SJSA1 (cell line): Measurements from ENCODE around the gene OCA2. TPM values are rescaled to one million over a fixed set of nuclear protein-coding genes. Genes with fewer than 3 reads are reported as not detected.
"Not testable (repeated sequence)": the region's sequence is repeated elsewhere in the genome, so short reads cannot be mapped to it uniquely, and the experiment has no call there.

Experiments
- DNase-seq, 2 experiments: peaks; one replicate each; pipeline ENCODE4 v3.0.0-alpha.2; 2015 to 2020; ENCODE audit warnings: low spot score in 2 of 2, low read depth in 1 of 2
- H3K27ac ChIP-seq: fragments of 250-450 bp; sonication (Bioruptor Pico); 2 replicates; pipeline ENCODE4 v1.5.1; 2020; ENCODE audit warnings: mild to moderate bottlenecking, moderate library complexity
- H3K27me3 ChIP-seq: fragments of 250-450 bp; sonication (Bioruptor Pico); replicated peaks from 2 replicates; pipeline ENCODE4 v1.5.1; 2020; ENCODE audit warnings: mild to moderate bottlenecking, moderate library complexity
- H3K36me3 ChIP-seq: fragments of 250-450 bp; sonication (Bioruptor Pico); 2 replicates; pipeline ENCODE4 v1.5.1; 2020; ENCODE audit warnings: mild to moderate bottlenecking
- H3K4me1 ChIP-seq: fragments of 250-450 bp; sonication (Bioruptor Pico); replicated peaks from 2 replicates; pipeline ENCODE4 v1.6.1; 2021; ENCODE audit warnings: mild to moderate bottlenecking
- H3K4me3 ChIP-seq: fragments of 250-450 bp; sonication (Bioruptor Pico); 2 replicates; pipeline ENCODE4 v1.5.1; 2020; ENCODE audit warnings: mild to moderate bottlenecking
- H3K9me3 ChIP-seq: fragments of 250-450 bp; sonication (Bioruptor Pico); replicated peaks from 2 replicates; pipeline ENCODE4 v1.5.1; 2020; ENCODE audit warnings: mild to moderate bottlenecking
- total RNA-seq: library from RNA; depleted of rRNA; stranded (reverse); fragments of >200 nt; shearing (Covaris generic); gene quantifications from 2 replicates; pipeline ENCODE4 v1.2.3, GENCODE V29; 2014; rRNA removed

Gene OCA2
- total RNA-seq, result 0.11 TPM in 1 of 2 replicates, not detected in the other

DNA sequence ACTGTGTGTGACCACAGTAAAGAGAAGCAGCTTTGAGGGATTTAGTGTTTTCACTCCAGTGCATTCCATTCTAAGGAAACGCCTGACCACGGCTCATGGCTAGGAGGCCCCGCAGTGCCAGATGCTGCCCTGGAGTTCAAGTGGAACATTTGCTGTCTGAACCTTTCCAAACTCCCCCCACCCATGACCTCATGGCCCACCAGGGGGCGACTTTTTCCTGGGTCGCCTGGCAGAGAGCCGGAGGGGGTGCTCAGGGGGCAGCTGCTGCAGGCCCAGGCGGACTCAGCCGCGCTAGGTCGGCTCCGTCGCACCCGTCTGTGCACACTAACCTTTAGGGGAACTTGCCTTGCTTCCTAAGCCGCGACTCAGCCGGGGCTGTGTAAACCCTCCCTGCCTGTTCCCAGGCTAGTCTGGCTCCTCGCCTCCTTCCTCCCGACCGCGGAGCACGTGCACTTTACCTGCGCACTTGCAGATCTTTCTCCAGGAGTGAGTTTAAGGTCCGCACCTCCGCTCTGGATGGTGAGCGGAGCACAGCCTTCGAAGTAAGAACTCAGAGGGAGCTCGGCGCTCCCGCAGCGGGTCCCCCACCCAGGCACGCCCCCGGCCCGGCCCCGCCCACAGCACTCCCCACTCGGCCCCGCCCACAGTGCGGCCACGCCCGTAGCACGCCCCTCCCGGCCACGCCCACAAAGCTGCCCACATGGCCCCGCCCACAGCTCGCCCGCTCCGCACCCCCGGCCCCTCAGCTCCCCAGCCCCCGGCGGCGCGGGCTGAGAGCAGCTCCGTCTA is at the start of gene OCA2:
Gene OCA2 (minus strand): TSS at position 550 of the 789 bp plus-strand sequence. CDS start 17,441 bp downstream, outside the sequence.
- Histone ChIP-seq H3K4me1 (peaks cover 35% of the 10 kb centered on the region), H3K27ac (no peak within 1 kb of the TSS), H3K27me3 (no peaks in the 10 kb centered on the region), H3K4me3 (no peak within 1 kb of the TSS), H3K36me3 (no peaks in the 10 kb centered on the region), H3K9me3 (0 out of 2 replicates have a peak, but pooled peaks cover 2% of the 10 kb centered on the region)
- DNase-seq, result peak in 1 of 2 experiments; percentile 44

DNA sequence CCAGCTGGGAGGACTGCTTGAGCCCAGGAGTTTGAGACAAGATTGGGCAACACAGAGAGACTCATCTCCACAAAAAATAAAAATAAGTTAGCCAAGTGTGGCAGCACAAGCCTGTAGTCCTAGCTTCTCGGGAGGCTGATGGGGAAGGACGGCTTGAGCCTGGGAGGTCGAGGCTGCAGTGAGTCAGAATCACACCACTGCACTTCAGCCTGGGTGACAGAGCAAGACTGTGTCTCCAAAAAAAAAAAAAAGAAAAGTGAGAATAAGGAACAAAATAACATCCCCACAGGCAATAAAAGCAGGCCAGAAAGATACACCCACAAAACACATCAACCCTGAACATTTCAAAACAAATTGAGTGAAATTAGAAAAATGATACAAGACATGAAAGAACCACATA is 48.7 kb upstream of the OCA2 start:
- H3K9me3 ChIP-seq, result no peaks in the 10 kb centered on the region
- peaks cover 29% of the 10 kb centered on the region for H3K36me3 ChIP-seq
- H3K27me3 ChIP-seq, result no peaks in the 10 kb centered on the region
- H3K4me3 ChIP-seq, result no peak overlapping the region
- no peak overlapping the region for H3K27ac ChIP-seq
- no peaks in the 10 kb centered on the region for H3K4me1 ChIP-seq
- DNase-seq, result no peak

DNA sequence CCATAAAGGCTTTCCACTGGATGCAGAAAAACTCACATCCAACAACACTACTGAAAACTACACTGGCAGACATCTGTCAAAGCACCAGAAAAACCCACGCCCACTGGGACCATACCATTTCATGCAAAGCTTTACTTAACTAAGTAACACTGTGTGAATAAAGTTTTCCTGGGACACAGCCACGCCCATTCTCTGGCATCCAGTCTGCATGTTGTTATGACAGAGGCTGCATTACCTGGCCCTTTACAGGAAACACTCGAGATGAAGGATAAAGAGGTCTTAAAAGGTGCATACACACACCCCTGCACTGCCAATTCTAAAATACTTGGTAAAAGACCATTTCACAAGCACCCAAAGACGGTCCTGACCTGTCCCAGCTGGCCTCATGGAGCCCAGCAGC is 46.3 kb upstream of the OCA2 start:
- H3K4me3 ChIP-seq, DNase-seq, H3K27me3 ChIP-seq, H3K27ac ChIP-seq, H3K4me1 ChIP-seq, H3K9me3 ChIP-seq: not testable (repeated sequence)
- peaks cover 42% of the 10 kb centered on the region for H3K36me3 ChIP-seq

- Histone ChIP-seq H3K27me3 (no peaks in the 10 kb centered on the region), H3K4me1 (no peaks in the 10 kb centered on the region), H3K9me3 (no peaks in the 10 kb centered on the region), H3K4me3 (no peak overlapping the region), H3K36me3 (peaks cover 44% of the 10 kb centered on the region), H3K27ac (no peak overlapping the region)
- no peak for DNase-seq
Observed at GRCh38 chr15:28140062-28140461, 40.9 kb upstream of the OCA2 start.

- H3K36me3 ChIP-seq, result peaks cover 41% of the 10 kb centered on the region
- not testable (repeated sequence) for DNase-seq, H3K27me3 ChIP-seq, H3K9me3 ChIP-seq, H3K27ac ChIP-seq, H3K4me1 ChIP-seq, H3K4me3 ChIP-seq
Observed at GRCh38 chr15:28137408-28138039, 38.4 kb upstream of the OCA2 start.

DNA sequence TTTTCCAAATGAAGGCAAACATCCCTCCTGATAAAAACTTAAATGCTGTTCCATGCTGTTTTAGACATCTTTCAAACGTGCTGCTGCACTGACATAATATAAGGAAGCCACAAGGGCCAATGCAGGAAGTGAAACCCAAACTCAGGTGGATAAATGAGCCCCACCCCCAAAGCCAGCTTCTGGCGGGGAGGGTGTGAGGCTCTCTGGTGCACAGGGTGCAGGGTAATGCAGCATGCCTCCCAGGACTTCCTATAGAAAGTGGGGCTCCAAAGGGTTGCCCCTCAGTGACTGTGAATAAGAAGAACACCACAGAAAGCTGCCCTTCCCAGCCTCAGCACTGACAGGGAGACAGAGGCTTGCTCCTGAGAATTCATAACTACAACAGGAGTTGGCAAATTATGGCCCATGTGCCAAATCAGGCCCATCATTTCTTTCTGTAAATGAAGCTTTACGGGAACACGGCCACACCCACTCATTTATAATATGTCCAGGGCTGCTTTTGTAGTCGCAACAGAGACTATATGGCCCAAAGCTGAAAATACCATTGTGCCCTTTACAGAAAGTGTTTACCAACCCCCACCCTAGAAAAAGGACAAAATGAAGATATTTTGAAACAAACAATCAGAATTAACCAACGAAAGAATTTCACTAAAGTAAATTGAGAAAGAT is 37.3 kb upstream of the OCA2 start:
- peaks cover 45% of the 10 kb centered on the region for H3K36me3 ChIP-seq
- not testable (repeated sequence) for H3K4me1 ChIP-seq, H3K9me3 ChIP-seq, H3K27ac ChIP-seq, DNase-seq, H3K27me3 ChIP-seq, H3K4me3 ChIP-seq

GRCh38 chr15:28133281-28133680 is 34.2 kb upstream of the OCA2 start:
- H3K27me3 ChIP-seq, result no peaks in the 10 kb centered on the region
- no peak for DNase-seq
- H3K4me3 ChIP-seq, result no peak overlapping the region
- H3K27ac ChIP-seq, result no peak overlapping the region
- no peaks in the 10 kb centered on the region for H3K9me3 ChIP-seq
- peaks cover 51% of the 10 kb centered on the region for H3K36me3 ChIP-seq
- 0 out of 2 replicates have a peak, but pooled peaks cover 2% of the 10 kb centered on the region for H3K4me1 ChIP-seq

DNA sequence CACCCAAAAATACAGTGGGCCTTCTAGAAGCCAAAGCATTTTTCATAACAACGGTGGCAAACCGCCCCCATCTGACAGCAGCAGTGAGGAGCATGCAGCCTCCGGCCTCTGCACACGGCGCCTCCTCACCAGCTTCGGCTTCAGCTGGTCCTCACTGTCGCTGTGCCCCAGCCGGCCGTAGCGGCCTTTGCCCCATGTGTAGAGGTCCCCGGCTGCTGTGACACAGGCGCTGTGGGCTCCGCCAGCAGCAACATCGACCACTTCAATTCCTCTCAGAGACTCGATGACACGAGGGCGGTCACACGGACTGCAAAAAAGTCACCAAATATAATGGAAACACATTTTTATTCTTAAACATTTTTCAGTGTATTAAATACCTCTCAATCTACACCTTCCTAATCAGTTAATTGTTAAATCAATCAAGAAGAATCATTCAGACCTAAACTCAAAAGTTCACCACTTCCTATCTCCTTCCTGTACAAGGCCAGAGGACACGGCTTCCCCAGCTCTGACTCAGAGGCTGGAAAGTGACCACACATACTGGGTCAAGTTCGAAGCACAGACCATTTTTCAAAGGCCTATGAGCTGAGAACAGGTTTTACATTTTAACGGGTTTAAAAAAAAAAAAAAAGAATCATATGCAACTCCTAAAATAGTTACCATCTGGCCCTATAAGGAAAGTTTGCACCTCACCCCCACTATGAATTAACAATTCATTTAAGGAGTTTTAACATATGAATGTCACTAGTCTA is 33.6 kb upstream of the OCA2 start:
- H3K27me3 ChIP-seq, result no peaks in the 10 kb centered on the region
- peak in 1 of 2 experiments; percentile 28 for DNase-seq
- H3K36me3 ChIP-seq, result peaks cover 57% of the 10 kb centered on the region
- no peaks in the 10 kb centered on the region for H3K9me3 ChIP-seq
- no peak overlapping the region for H3K4me3 ChIP-seq
- no peak overlapping the region for H3K27ac ChIP-seq
- 0 out of 2 replicates have a peak, but pooled peaks cover 2% of the 10 kb centered on the region for H3K4me1 ChIP-seq

GRCh38 chr15:28131946-28132345 is 32.8 kb upstream of the OCA2 start:
- Histone ChIP-seq H3K4me1 (0 out of 2 replicates have a peak, but pooled peaks cover 2% of the 10 kb centered on the region), H3K27ac (no peak overlapping the region), H3K4me3 (no peak overlapping the region), H3K27me3 (no peaks in the 10 kb centered on the region), H3K9me3 (no peaks in the 10 kb centered on the region), H3K36me3 (peaks cover 62% of the 10 kb centered on the region)
- DNase-seq, result peak in 1 of 2 experiments; percentile 18

DNA sequence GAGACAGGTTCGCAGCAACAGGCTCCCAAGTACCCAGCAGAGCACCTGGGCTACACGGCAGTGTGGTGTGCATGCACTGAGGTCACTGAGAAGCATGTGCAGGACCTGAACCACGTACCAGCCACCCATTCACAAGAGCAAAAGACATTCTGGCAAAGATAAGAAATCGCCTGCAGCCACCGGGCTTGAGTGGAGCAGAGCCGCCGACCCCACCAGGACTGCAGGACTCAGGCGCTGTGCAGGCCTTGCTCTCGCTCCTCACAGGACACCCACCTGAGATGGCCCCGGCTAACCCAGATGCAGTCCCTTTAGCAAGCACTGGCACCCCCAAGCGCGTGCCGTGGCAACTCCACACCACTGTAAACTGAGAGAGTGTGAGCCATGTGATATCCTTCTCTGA is 32.3 kb upstream of the OCA2 start:
- no peaks in the 10 kb centered on the region for H3K27me3 ChIP-seq
- H3K4me1 ChIP-seq, result 0 out of 2 replicates have a peak, but pooled peaks cover 2% of the 10 kb centered on the region
- H3K36me3 ChIP-seq, result peaks cover 63% of the 10 kb centered on the region
- no peaks in the 10 kb centered on the region for H3K9me3 ChIP-seq
- H3K4me3 ChIP-seq, result no peak overlapping the region
- H3K27ac ChIP-seq, result no peak overlapping the region
- DNase-seq, result no peak

- no peak for DNase-seq
- H3K4me1 ChIP-seq, result 0 out of 2 replicates have a peak, but pooled peaks cover 2% of the 10 kb centered on the region
- no peak overlapping the region for H3K27ac ChIP-seq
- no peaks in the 10 kb centered on the region for H3K9me3 ChIP-seq
- H3K36me3 ChIP-seq, result peaks cover 71% of the 10 kb centered on the region
- H3K4me3 ChIP-seq, result no peak overlapping the region
- H3K27me3 ChIP-seq, result no peaks in the 10 kb centered on the region
Observed at GRCh38 chr15:28130651-28131050, 31.5 kb upstream of the OCA2 start.

- Histone ChIP-seq H3K27me3 (no peaks in the 10 kb centered on the region), H3K9me3 (no peaks in the 10 kb centered on the region), H3K4me1 (0 out of 2 replicates have a peak, but pooled peaks cover 2% of the 10 kb centered on the region), H3K27ac (no peak overlapping the region), H3K4me3 (no peak overlapping the region), H3K36me3 (peaks cover 81% of the 10 kb centered on the region)
- no peak for DNase-seq
Observed at GRCh38 chr15:28129231-28129848, 30.2 kb upstream of the OCA2 start.

DNA sequence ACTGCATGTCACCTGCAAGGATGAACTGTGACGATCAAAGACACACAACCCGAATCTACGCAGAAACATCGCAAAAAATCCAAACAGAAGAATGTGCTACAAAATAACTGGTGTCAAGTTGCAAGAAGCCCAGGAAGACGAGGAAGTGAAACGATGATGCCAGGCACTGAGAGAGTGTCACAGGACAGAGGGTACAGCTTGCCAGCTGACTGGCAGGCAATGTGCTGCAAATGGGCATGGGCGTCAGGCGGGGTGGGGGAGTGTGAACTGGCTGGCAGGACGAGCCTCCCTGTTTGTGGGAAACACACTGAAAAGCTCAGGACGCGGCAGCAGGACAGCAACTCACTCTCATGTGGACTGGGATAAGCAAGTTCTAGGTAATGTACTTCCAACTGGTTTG is 28.9 kb upstream of the OCA2 start:
- Histone ChIP-seq H3K27me3 (no peaks in the 10 kb centered on the region), H3K4me3 (no peak overlapping the region), H3K4me1 (no peaks in the 10 kb centered on the region), H3K27ac (no peak overlapping the region), H3K9me3 (no peaks in the 10 kb centered on the region), H3K36me3 (peaks cover 80% of the 10 kb centered on the region)
- no peak for DNase-seq
